HepG2 (cell line): Measurements from ENCODE around the gene NAT14. TPM values are rescaled to one million over a fixed set of nuclear protein-coding genes. Genes with fewer than 3 reads are reported as not detected.

Source experiments
- ATAC-seq: fragments of 200-7000 bp; cut with Tn5 transposase; 3 replicates; pipeline ENCODE4 v1.9.1; 2020; ENCODE audit warnings: mild to moderate bottlenecking, moderate library complexity
- BruUV-seq: library from RNA; stranded (reverse); fragments of 400-500 nt; replicated peaks from 2 replicates; lab custom pipeline; 2021; lab: Mats Ljungman, UMichigan
- CTCF ChIA-PET: fragments of 300-600 bp; formaldehyde crosslinking; extraction: SDS; loops from one replicate; lab custom pipeline; 2021; ENCODE audit warnings: low total read pairs, inconsistent platforms, low intra/inter-chr PET ratio; lab: Yijun Ruan, JAX
- POLR2A ChIA-PET: fragments of 350-600 bp; sonication (Branson Sonifier 250); formaldehyde crosslinking; loops from one replicate; lab custom pipeline; 2020; ENCODE audit warnings: antibody characterized with exemption, inconsistent platforms; lab: Yijun Ruan, JAX
- DNase-seq: peaks from one replicate; pipeline ENCODE4 v3.0.0-alpha.2; 2015; ENCODE audit warnings: low spot score
- FAIRE-seq: peaks from 3 replicates; lab custom pipeline; 2011; peaks lifted over from hg19 to GRCh38; lab: Jason Lieb, UNC
- H2AFZ ChIP-seq: one replicate; pipeline ENCODE4 v1.6.1; 2011; ENCODE audit warnings: low read length, inconsistent platforms
- H3K27ac ChIP-seq: fragments of 300-600 bp; 3 replicates; pipeline ENCODE4 v1.8.0; 2011; ENCODE audit warnings: mixed run types, mild to moderate bottlenecking, mixed read lengths, low read length, inconsistent platforms; ENCODE audit not compliant: insufficient read depth; ENCODE audit errors: extremely low read length
- H3K27me3 ChIP-seq, 2 experiments: fragments of 200-600 bp in 1 of 2; 2 replicates in 1 of 2; 3 replicates in 1 of 2; pipeline versions ENCODE4 v1.6.0 to v1.8.0; 2011; ENCODE audit warnings: low read length in 2 of 2, mild to moderate bottlenecking in 2 of 2, moderate library complexity in 2 of 2, inconsistent platforms in 1 of 2; ENCODE audit not compliant: insufficient read depth in 2 of 2, control insufficient read depth in 1 of 2
- H3K36me3 ChIP-seq, 2 experiments: fragments of 200-600 bp in 1 of 2; replicated peaks in 1 of 2; 2 replicates in 1 of 2; 3 replicates in 1 of 2; pipeline versions ENCODE4 v1.5.1 to v1.8.0; 2011; ENCODE audit warnings: low read length in 2 of 2, inconsistent platforms in 1 of 2; ENCODE audit not compliant: insufficient read depth in 2 of 2, control insufficient read depth in 1 of 2
- H3K4me1 ChIP-seq: 2 replicates; pipeline ENCODE4 v1.5.1; 2012; ENCODE audit warnings: low read length, inconsistent platforms; ENCODE audit not compliant: insufficient read depth
- H3K4me2 ChIP-seq: 2 replicates; pipeline ENCODE4 v1.6.0; 2011; ENCODE audit warnings: low read depth, low read length, inconsistent platforms
- H3K4me3 ChIP-seq, 3 experiments: fragments of 200-600 bp in 1 of 3; sonication (generic), shearing (Covaris generic) in 1 of 3; replicated peaks in 1 of 3; 2 replicates each; pipeline ENCODE4 v1.5.1; 2011 to 2016; ENCODE audit warnings: low read length in 3 of 3, inconsistent platforms in 2 of 3, low read depth in 2 of 3, mild to moderate bottlenecking in 2 of 3, control low read depth in 1 of 3, mixed read lengths in 1 of 3; ENCODE audit not compliant: insufficient read depth in 1 of 3
- H3K79me2 ChIP-seq: one replicate; pipeline ENCODE4 v1.6.1; 2011; ENCODE audit warnings: low read length, inconsistent platforms; ENCODE audit not compliant: insufficient read depth
- H3K9ac ChIP-seq: 2 replicates; pipeline ENCODE4 v1.6.0; 2011; ENCODE audit warnings: mild to moderate bottlenecking, low read depth, low read length, inconsistent platforms; ENCODE audit not compliant: insufficient read depth
- H3K9me3 ChIP-seq: 2 replicates; pipeline ENCODE4 v1.5.1; 2012; ENCODE audit warnings: mild to moderate bottlenecking, low read length
- H4K20me1 ChIP-seq: 2 replicates; pipeline ENCODE4 v1.6.0; 2011; ENCODE audit warnings: inconsistent platforms, mild to moderate bottlenecking, low read length, moderate library complexity; ENCODE audit not compliant: insufficient read depth
- EZH2 ChIP-seq: conservative IDR thresholded peaks from 2 replicates; pipeline ENCODE4 v1.6.1; 2012; ENCODE audit warnings: mild to moderate bottlenecking, low read depth, low read length, moderate library complexity
- FOXO4 ChIP-seq: sonication (generic); formaldehyde crosslinking; conservative IDR thresholded peaks from 2 replicates; pipeline ENCODE4 v1.8.1; 2023; ENCODE audit warnings: missing genetic modification reagents
- REXO4 ChIP-seq: sonication (generic); formaldehyde crosslinking; IDR thresholded peaks from 2 replicates; pipeline ENCODE4 v1.8.0; 2022; ENCODE audit warnings: missing genetic modification reagents, mild to moderate bottlenecking, borderline replicate concordance
- RFXANK ChIP-seq: IDR thresholded peaks from 2 replicates; pipeline ENCODE4 v1.6.1; 2016
- ZFP41 ChIP-seq: sonication (generic); formaldehyde crosslinking; IDR thresholded peaks from 2 replicates; pipeline ENCODE4 v1.4.0; 2020; ENCODE audit warnings: mild to moderate bottlenecking, missing genetic modification reagents, borderline replicate concordance
- ZNF251 ChIP-seq: sonication (generic); formaldehyde crosslinking; IDR thresholded peaks from 2 replicates; pipeline ENCODE4 v1.9.0; 2021; ENCODE audit warnings: mild to moderate bottlenecking, missing genetic modification reagents
- ZNF782 ChIP-seq: sonication (generic); formaldehyde crosslinking; IDR thresholded peaks from 2 replicates; pipeline ENCODE4 v1.4.0; 2020; ENCODE audit warnings: missing genetic modification reagents, mild to moderate bottlenecking, borderline replicate concordance
- WGBS: methylation state at CpG from one replicate; pipeline ENCODE4 v1.1.6; 2017; ENCODE audit warnings: low lambda C conversion rate; 5-methylcytosine and 5-hydroxymethylcytosine counted together
- in situ Hi-C: cut with HindIII; loops from 2 replicates; pipeline ENCODE4 v1.10.0; 2017; ENCODE audit warnings: low pct_unique_long_range_greater_than_20kb; ENCODE audit not compliant: extremely low pct_ligation_motif_present
- intact Hi-C: fragments of 100-400 bp; cut with micrococcal nuclease; formaldehyde crosslinking; loops from one replicate; pipeline ENCODE4 v1.10.0; 2022; ENCODE audit not compliant: unreplicated experiment
- polyA plus RNA-seq, 8 experiments: library from polyadenylated mRNA; depleted of rRNA in 3 of 8; stranded (reverse) in 7 of 8; unstranded in 1 of 8; fragments of >200 nt; fragmentation: Illumina TruSeq in 4 of 8; extraction: Trizol in 4 of 8; gene quantifications; 2 replicates each; pipeline versions ENCODE4 v1.2.1 to v1.2.3, GENCODE V29; 2011 to 2016; ENCODE audit warnings: low read depth in 4 of 8, missing spikeins in 1 of 8, mixed read lengths in 1 of 8; ENCODE audit not compliant: insufficient read depth in 1 of 8
- total RNA-seq, 5 experiments: library from RNA; depleted of rRNA; stranded (reverse); fragments of >200 nt; fragmentation: Illumina TruSeq; extraction: Trizol; gene quantifications; 2 replicates each; pipeline ENCODE4 v1.2.3, GENCODE V29; 2016; ENCODE audit warnings: low read depth in 1 of 5

Gene NAT14
- total and polyA plus RNA-seq, 2 of the 13 experiments (the other 11 are each of a cell fraction or from before 2014, with no cell fraction given): 20.7 to 22.3 TPM

DNA sequence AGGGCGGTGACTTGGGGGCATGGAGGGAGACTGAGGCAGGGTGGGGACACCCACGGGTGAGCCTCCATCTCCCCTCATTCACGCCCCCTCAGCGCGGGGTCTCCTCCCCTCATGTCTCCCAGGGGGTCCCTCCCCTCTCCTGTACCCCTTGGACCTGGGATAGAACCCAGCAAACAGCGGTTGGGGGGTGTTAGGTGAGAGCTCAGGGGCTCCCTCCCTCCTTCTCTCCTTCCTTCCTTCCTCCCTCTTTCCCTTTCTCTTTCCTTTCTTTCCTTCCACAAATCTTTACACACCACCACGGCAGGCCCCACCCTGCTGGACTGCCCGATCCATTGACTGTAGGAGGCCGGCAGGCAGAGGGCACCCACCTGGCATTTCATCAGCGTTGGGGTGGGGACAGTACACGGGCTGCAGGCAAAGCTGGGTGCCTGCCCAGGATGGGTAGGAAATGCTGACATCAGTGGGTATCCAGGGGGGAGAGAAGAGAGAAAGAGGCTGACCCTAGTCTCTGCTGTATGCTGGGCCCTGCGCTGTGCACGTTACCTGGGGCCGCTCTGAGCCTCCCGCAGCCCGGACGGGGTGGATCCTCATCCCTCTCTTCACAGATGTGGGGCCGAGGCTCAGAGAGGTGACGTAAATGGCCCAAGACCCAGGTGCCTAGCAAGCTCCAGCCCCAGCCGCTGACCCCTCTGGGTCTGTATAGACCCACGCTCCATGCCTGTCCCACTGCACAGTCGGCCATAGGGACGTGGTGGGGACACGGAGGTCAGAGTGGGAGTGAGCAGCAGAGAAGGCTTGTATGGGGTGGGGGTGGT lies 6.8 kb downstream of the NAT14 start:
- no peak for FAIRE-seq
- no peaks in the 10 kb centered on the region for H3K9me3 ChIP-seq
- ATAC-seq: no peak; the same call in 2 of the 3 replicates
- intact Hi-C loops: no loop called here
- no peaks in the 10 kb centered on the region for H3K79me2 ChIP-seq
- H3K4me3 ChIP-seq: no peak overlapping the region
- H3K36me3 ChIP-seq: no peaks in the 10 kb centered on the region
- 23% methylated on average over 16 of the region's 24 CpGs for WGBS
- POLR2A ChIA-PET: no interaction called here
- no peak overlapping the region for H3K9ac ChIP-seq
- H3K27ac ChIP-seq: no peak overlapping the region
- BruUV-seq: no TSS peak
- H3K27me3 ChIP-seq: peaks cover 16 to 65% of the 10 kb centered on the region in 2 experiments
- H3K4me1 ChIP-seq: peaks cover 19% of the 10 kb centered on the region
- in situ Hi-C loops: no loop called here
- no peak overlapping the region for H2AFZ ChIP-seq
- H3K4me2 ChIP-seq: no peak overlapping the region
- CTCF ChIA-PET: no interaction called here
- H4K20me1 ChIP-seq: no peaks in the 10 kb centered on the region
- no peak for TF ChIP-seq ZNF782 (CRISPR knock-in tag)
- no peak for TF ChIP-seq ZNF251 (CRISPR knock-in tag)
- TF ChIP-seq ZFP41: no peak
- 0 out of 2 replicates have a peak, but pooled peaks have one; percentile 65 for TF ChIP-seq EZH2
- TF ChIP-seq FOXO4 (CRISPR knock-in tag): no peak
- no peak for TF ChIP-seq REXO4 (CRISPR knock-in tag)
- no peak for TF ChIP-seq RFXANK (CRISPR knock-in tag)
- no peak for DNase-seq
